NCI-H2171 treated with DMSO at 0.1 percent for 48 hours (cell line): ENCODE measurements around the gene TRAPPC3.
"Not testable (repeated sequence)": the region's sequence is repeated elsewhere in the genome, so short reads cannot be mapped to it uniquely, and the experiment has no call there.

Experiments
- DNase-seq: peaks from one replicate; lab custom pipeline; 2025; lab: John Stamatoyannopoulos, UW

The TRAPPC3 gene

GRCh38 chr1:36149237-36149972, at the start of gene TRAPPC3:
Gene TRAPPC3, minus strand, starts transcription at chr1:36149486. Its CDS starts 108 bp downstream, at chr1:36149378.
- peak; percentile 100 for DNase-seq

GRCh38 chr1:36198641-36199040, 49.4 kb upstream of the TRAPPC3 start:
- DNase-seq: no peak

GRCh38 chr1:36196805-36197204, 47.5 kb upstream of the TRAPPC3 start:
- not testable (repeated sequence) for DNase-seq

- peak; percentile 77 for DNase-seq
Observed at GRCh38 chr1:36187800-36188593, 38.7 kb upstream of the TRAPPC3 start.

- no peak for DNase-seq
Observed at GRCh38 chr1:36183309-36183856, 34.1 kb upstream of the TRAPPC3 start.

- no peak for DNase-seq
Observed at GRCh38 chr1:36182734-36183133, 33.4 kb upstream of the TRAPPC3 start.

- no peak for DNase-seq
Observed at GRCh38 chr1:36179220-36179600, 29.9 kb upstream of the TRAPPC3 start.

- DNase-seq: no peak
Observed at GRCh38 chr1:36178471-36179219, 29.4 kb upstream of the TRAPPC3 start.

- DNase-seq: no peak
Observed at GRCh38 chr1:36177589-36178431, 28.5 kb upstream of the TRAPPC3 start.

GRCh38 chr1:36176106-36176949, 27.0 kb upstream of the TRAPPC3 start:
- DNase-seq: no peak

GRCh38 chr1:36175137-36176095, 26.1 kb upstream of the TRAPPC3 start:
- no peak for DNase-seq

- DNase-seq: peak; percentile 19
Observed at GRCh38 chr1:36174713-36175112, 25.4 kb upstream of the TRAPPC3 start.

- DNase-seq: no peak
Observed at GRCh38 chr1:36172983-36173382, 23.7 kb upstream of the TRAPPC3 start.

GRCh38 chr1:36172017-36172747, 22.9 kb upstream of the TRAPPC3 start:
- DNase-seq: no peak

GRCh38 chr1:36170643-36171412, 21.5 kb upstream of the TRAPPC3 start:
- DNase-seq: no peak

GRCh38 chr1:36168514-36168913, 19.2 kb upstream of the TRAPPC3 start:
- no peak for DNase-seq
